GM23338 (cell line): ENCODE measurements around the gene SLC2A8. TPM values are rescaled to one million over a fixed set of nuclear protein-coding genes. Genes with fewer than 3 reads are reported as not detected.

Experiments
- ATAC-seq: fragments of 200-7000 bp; cut with Tn5 transposase; 3 replicates; pipeline ENCODE4 v1.9.1; 2020
- DNase-seq: peaks from one replicate; pipeline ENCODE4 v3.0.0-alpha.2; 2015; ENCODE audit warnings: low spot score
- H2AFZ ChIP-seq: fragments of 200-600 bp; sonication (generic); 2 replicates; pipeline ENCODE4 v1.8.0; 2016; ENCODE audit warnings: antibody characterized with exemption, mild to moderate bottlenecking, moderate library complexity
- H3F3A ChIP-seq: fragments of 200-600 bp; sonication (generic); replicated peaks from 2 replicates; pipeline ENCODE4 v1.8.0; 2017; ENCODE audit warnings: antibody characterized with exemption, mixed run types, low read depth
- H3K27ac ChIP-seq: fragments of 200-600 bp; sonication (generic); 2 replicates; pipeline ENCODE4 v1.6.1; 2016; ENCODE audit warnings: low read depth
- H3K27me3 ChIP-seq: fragments of 200-600 bp; sonication (generic); 2 replicates; pipeline ENCODE4 v1.8.0; 2016; ENCODE audit warnings: mild to moderate bottlenecking, mixed run types, moderate library complexity; ENCODE audit not compliant: insufficient read depth
- H3K36me3 ChIP-seq: fragments of 200-600 bp; sonication (generic); 2 replicates; pipeline ENCODE4 v1.8.0; 2016; ENCODE audit warnings: mild to moderate bottlenecking; ENCODE audit not compliant: insufficient read depth
- H3K4me1 ChIP-seq: fragments of 200-600 bp; sonication (generic); 2 replicates; pipeline ENCODE4 v1.8.0; 2016; ENCODE audit warnings: mild to moderate bottlenecking, moderate library complexity; ENCODE audit not compliant: insufficient read depth
- H3K4me2 ChIP-seq: fragments of 200-600 bp; sonication (generic); 2 replicates; pipeline ENCODE4 v1.7.1; 2017; ENCODE audit warnings: mixed run types
- H3K4me3 ChIP-seq: fragments of 200-600 bp; sonication (generic); 2 replicates; pipeline ENCODE4 v1.6.1; 2016; ENCODE audit warnings: mixed run types
- H3K79me2 ChIP-seq: fragments of 200-600 bp; sonication (generic); replicated peaks from 2 replicates; pipeline ENCODE4 v1.8.0; 2017; ENCODE audit warnings: mild to moderate bottlenecking; ENCODE audit not compliant: insufficient read depth
- H3K9me2 ChIP-seq: fragments of 200-600 bp; sonication (generic); 2 replicates; pipeline ENCODE4 v1.8.0; 2017; ENCODE audit not compliant: insufficient read depth
- H4K20me1 ChIP-seq: fragments of 200-600 bp; sonication (generic); replicated peaks from 2 replicates; pipeline ENCODE4 v1.8.0; 2017; ENCODE audit warnings: mild to moderate bottlenecking; ENCODE audit not compliant: insufficient read depth
- H3K27ac Mint-ChIP-seq: 2 replicates; pipeline ENCODE4 v1.8.0; 2020; ENCODE audit warnings: inconsistent platforms, mild to moderate bottlenecking, moderate library complexity, mixed read lengths
- H3K27me3 Mint-ChIP-seq: 3 replicates; pipeline ENCODE4 v1.8.0; 2022; ENCODE audit warnings: low read depth, mild to moderate bottlenecking, moderate library complexity, mixed read lengths, inconsistent platforms; ENCODE audit not compliant: insufficient read depth, poor library complexity
- H3K36me3 Mint-ChIP-seq: 3 replicates; pipeline ENCODE4 v1.8.0; 2021; ENCODE audit warnings: low read depth, mild to moderate bottlenecking, inconsistent platforms, moderate library complexity, mixed read lengths
- H3K4me1 Mint-ChIP-seq: 3 replicates; pipeline ENCODE4 v1.8.0; 2020; ENCODE audit warnings: mild to moderate bottlenecking, inconsistent platforms, mixed read lengths
- H3K4me3 Mint-ChIP-seq: 3 replicates; pipeline ENCODE4 v1.8.0; 2021; ENCODE audit warnings: moderate library complexity, mild to moderate bottlenecking, inconsistent platforms, mixed read lengths
- H3K9me3 Mint-ChIP-seq: 3 replicates; pipeline ENCODE4 v1.8.0; 2020; ENCODE audit warnings: moderate library complexity, mild to moderate bottlenecking, inconsistent platforms, mixed read lengths
- CREB1 ChIP-seq: fragments of 250-450 bp; sonication (Bioruptor Pico); IDR thresholded peaks from 2 replicates; pipeline ENCODE4 v1.5.0; 2020; ENCODE audit warnings: low read depth, mild to moderate bottlenecking, moderate library complexity
- EZH2 ChIP-seq: fragments of 200-600 bp; sonication (generic); IDR thresholded peaks from one replicate; pipeline ENCODE4 v1.8.0; 2017; ENCODE audit warnings: antibody characterized with exemption, mild to moderate bottlenecking, low read depth; ENCODE audit not compliant: unreplicated experiment
- EZH2phosphoT487 ChIP-seq: fragments of 200-600 bp; sonication (generic); IDR thresholded peaks from one replicate; pipeline ENCODE4 v1.8.1; 2018; ENCODE audit warnings: antibody characterized with exemption; ENCODE audit not compliant: unreplicated experiment
- NANOG ChIP-seq: IDR thresholded peaks from 2 replicates; pipeline ENCODE4 v1.6.1; 2016; ENCODE audit warnings: antibody characterized with exemption, borderline replicate concordance
- POLR2AphosphoS5 ChIP-seq: IDR thresholded peaks from 2 replicates; pipeline ENCODE4 v1.6.1; 2016; ENCODE audit warnings: antibody characterized with exemption, low read depth
- STAT1 ChIP-seq: IDR thresholded peaks from one replicate; pipeline ENCODE4 v1.6.1; 2016; ENCODE audit warnings: antibody characterized with exemption; ENCODE audit not compliant: unreplicated experiment
- ZNF114 ChIP-seq: fragments of 250-450 bp; sonication (Bioruptor Pico); IDR thresholded peaks from 2 replicates; pipeline ENCODE4 v1.5.0; 2020; ENCODE audit warnings: mild to moderate bottlenecking, moderate library complexity
- ZNF331 ChIP-seq: fragments of 250-450 bp; sonication (Bioruptor Pico); IDR thresholded peaks from 2 replicates; pipeline ENCODE4 v1.5.0; 2020; ENCODE audit warnings: low read depth, mild to moderate bottlenecking, moderate library complexity
- polyA plus RNA-seq: library from polyadenylated mRNA; unstranded; fragments of >200 nt; fragmentation: Nextera tagmentation; extraction: Ambion mirVana; gene quantifications from 2 replicates; pipeline ENCODE4 v1.2.1, GENCODE V29; 2016
- total RNA-seq: library from RNA; depleted of rRNA; stranded (reverse); fragments of >200 nt; shearing (Covaris generic); gene quantifications from 2 replicates; pipeline ENCODE4 v1.2.3, GENCODE V29; 2014
- TF ChIP-seq, protein P1 (sequence below), 2 experiments: fragments of 200-600 bp in 1 of 2; sonication (generic) in 1 of 2; conservative IDR thresholded peaks; 2 replicates each; pipeline versions ENCODE4 v1.5.1 to v1.6.1; 2016 to 2017; ENCODE audit warnings: antibody characterized with exemption in 2 of 2, low read depth in 2 of 2, mild to moderate bottlenecking in 2 of 2, moderate library complexity in 1 of 2

The SLC2A8 gene
- total and polyA plus RNA-seq, 2 experiments from 2014 or later, result 16.3 to 34.1 TPM

DNA sequence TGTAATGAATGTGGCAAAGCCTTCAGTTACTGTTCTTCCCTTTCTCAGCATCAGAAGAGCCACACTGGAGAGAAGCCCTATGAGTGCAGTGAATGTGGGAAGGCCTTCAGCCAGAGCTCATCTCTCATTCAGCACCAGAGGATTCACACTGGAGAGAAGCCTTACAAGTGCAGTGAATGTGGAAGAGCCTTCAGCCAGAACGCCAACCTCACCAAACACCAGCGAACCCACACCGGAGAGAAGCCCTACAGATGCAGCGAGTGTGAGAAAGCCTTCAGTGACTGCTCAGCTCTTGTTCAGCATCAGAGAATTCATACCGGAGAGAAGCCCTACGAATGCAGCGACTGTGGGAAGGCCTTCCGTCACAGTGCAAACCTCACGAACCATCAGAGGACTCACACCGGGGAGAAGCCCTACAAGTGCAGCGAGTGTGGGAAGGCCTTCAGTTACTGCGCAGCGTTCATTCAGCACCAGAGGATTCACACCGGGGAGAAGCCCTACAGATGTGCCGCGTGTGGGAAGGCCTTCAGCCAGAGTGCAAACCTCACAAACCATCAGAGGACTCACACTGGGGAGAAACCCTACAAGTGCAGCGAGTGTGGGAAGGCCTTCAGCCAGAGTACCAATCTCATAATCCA, 47.4 kb downstream of the SLC2A8 start:
- TF ChIP-seq, protein P1, sequence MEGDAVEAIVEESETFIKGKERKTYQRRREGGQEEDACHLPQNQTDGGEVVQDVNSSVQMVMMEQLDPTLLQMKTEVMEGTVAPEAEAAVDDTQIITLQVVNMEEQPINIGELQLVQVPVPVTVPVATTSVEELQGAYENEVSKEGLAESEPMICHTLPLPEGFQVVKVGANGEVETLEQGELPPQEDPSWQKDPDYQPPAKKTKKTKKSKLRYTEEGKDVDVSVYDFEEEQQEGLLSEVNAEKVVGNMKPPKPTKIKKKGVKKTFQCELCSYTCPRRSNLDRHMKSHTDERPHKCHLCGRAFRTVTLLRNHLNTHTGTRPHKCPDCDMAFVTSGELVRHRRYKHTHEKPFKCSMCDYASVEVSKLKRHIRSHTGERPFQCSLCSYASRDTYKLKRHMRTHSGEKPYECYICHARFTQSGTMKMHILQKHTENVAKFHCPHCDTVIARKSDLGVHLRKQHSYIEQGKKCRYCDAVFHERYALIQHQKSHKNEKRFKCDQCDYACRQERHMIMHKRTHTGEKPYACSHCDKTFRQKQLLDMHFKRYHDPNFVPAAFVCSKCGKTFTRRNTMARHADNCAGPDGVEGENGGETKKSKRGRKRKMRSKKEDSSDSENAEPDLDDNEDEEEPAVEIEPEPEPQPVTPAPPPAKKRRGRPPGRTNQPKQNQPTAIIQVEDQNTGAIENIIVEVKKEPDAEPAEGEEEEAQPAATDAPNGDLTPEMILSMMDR (conservative IDR thresholded peaks at IDR 0.05; ENCODE audit: low read depth in 2 of 2), result no peak
- TF ChIP-seq EZH2phosphoT487, result no peak
- TF ChIP-seq POLR2AphosphoS5, result no peak
- TF ChIP-seq EZH2, result no peak
- no peak for TF ChIP-seq CREB1
- no peak for TF ChIP-seq ZNF114
- ATAC-seq (peak; percentile 12), DNase-seq (no peak)
- Mint-ChIP-seq H3K36me3 (peaks cover 96% of the 10 kb centered on the region), H3K4me3 (no peak overlapping the region), H3K4me1 (peaks cover 16% of the 10 kb centered on the region), H3K27me3 (peaks cover 31% of the 10 kb centered on the region), H3K27ac (peak overlapping the region; percentile 1; the same call in 1 of the 2 replicates), H3K9me3 (peaks cover 14% of the 10 kb centered on the region; the same call in 2 of the 3 replicates)
- Histone ChIP-seq H3K4me2 (no peak overlapping the region), H3K36me3 (peaks cover 69% of the 10 kb centered on the region), H3F3A (peaks cover 57% of the 10 kb centered on the region), H3K4me3 (no peak overlapping the region), H3K4me1 (peaks cover 11% of the 10 kb centered on the region; the same call in 1 of the 2 replicates), H2AFZ (no peak overlapping the region), H3K9me2 (no peaks in the 10 kb centered on the region), H3K79me2 (peaks cover 18% of the 10 kb centered on the region), H3K27ac (peak overlapping the region; percentile 70; the same call in 1 of the 2 replicates), H3K27me3 (no peaks in the 10 kb centered on the region), H4K20me1 (peaks cover 25% of the 10 kb centered on the region)

DNA sequence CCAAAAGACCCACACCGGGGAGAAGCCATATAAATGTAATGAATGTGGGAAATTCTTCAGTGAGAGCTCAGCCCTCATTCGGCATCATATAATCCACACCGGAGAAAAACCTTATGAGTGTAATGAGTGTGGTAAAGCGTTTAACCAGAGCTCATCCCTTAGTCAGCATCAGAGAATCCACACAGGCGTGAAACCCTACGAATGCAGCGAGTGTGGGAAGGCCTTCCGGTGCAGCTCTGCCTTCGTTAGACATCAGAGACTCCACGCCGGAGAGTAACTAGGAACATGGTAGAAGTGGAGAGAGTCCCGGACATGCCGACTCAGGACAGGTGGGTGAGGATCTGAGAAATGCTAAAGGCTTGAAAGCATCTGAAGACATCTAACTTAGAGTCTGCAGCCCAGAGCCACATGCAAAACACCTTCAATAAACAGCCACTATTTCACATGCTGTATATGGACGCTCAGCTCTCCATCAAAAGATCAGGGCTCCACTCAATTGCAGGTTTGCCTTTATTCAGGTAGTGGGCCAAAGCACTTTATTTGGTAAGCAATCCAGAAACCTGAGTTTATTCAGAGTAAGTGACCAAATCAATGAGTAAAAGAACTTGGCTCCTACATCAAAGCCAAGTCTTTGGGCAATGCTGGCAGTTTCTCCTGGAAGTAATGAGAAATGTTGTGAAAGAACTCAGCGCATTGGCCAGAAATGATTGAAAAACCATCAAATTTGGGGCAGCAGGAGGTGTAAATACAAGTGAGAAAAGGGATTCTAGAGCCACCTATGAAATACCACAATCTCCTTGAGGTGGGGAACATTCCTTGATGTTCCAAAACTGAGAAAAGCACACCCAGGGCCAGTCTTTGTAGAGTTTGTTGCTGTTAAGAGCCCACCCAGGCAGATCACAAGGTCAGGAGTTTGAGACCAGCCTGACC, 48.2 kb downstream of the SLC2A8 start:
- H3K27me3 Mint-ChIP-seq, result peaks cover 39% of the 10 kb centered on the region
- Histone ChIP-seq H3K27ac (peak overlapping the region; percentile 70), H2AFZ (no peak overlapping the region), H3K27me3 (no peaks in the 10 kb centered on the region), H3K4me2 (no peak overlapping the region), H4K20me1 (peaks cover 33% of the 10 kb centered on the region), H3K9me2 (no peaks in the 10 kb centered on the region), H3K4me1 (peaks cover 17% of the 10 kb centered on the region), H3F3A (peaks cover 62% of the 10 kb centered on the region), H3K4me3 (no peak overlapping the region), H3K79me2 (peaks cover 26% of the 10 kb centered on the region), H3K36me3 (peaks cover 72% of the 10 kb centered on the region)
- no peak overlapping the region for H3K4me3 Mint-ChIP-seq
- H3K27ac Mint-ChIP-seq, result no peak overlapping the region
- DNase-seq, result peak; percentile 17
- peak; percentile 14 for ATAC-seq
- peaks cover 18% of the 10 kb centered on the region for H3K9me3 Mint-ChIP-seq
- H3K4me1 Mint-ChIP-seq, result peaks cover 16% of the 10 kb centered on the region
- peaks cover 97% of the 10 kb centered on the region for H3K36me3 Mint-ChIP-seq
- TF ChIP-seq EZH2 (no peak), ZNF331 (CRISPR knock-in tag) (no peak), CREB1 (no peak), EZH2phosphoT487 (no peak), STAT1 (no peak), NANOG (no peak)
- TF ChIP-seq, protein P1 (conservative IDR thresholded peaks at IDR 0.05; ENCODE audit: low read depth in 2 of 2), result no peak
